Stimulated activated naive CD8-positive, alpha-beta T cell treated with anti-CD3 and anti-CD28 coated beads, Interleukin-15, Interleukin-2, amounts not matched to agents 100 ng/mL and 50 ng/mL, for 24 hours (primary cell): ENCODE data around the gene MFSD1.
A peak's percentile ranks its signal among the peaks of the same experiment; 100 is the strongest.
"Not testable (repeated sequence)": the region's sequence is repeated elsewhere in the genome, so short reads cannot be mapped to it uniquely, and the experiment has no call there.

Experiments used
- H3K27ac Mint-ChIP-seq: one replicate; pipeline ENCODE4 v1.8.0; 2021; ENCODE audit warnings: mild to moderate bottlenecking, mixed read lengths
- H3K27me3 Mint-ChIP-seq: one replicate; pipeline ENCODE4 v1.8.0; 2021; ENCODE audit warnings: mixed read lengths
- H3K36me3 Mint-ChIP-seq: one replicate; pipeline ENCODE4 v1.8.0; 2021; ENCODE audit warnings: low read depth, mixed read lengths
- H3K4me1 Mint-ChIP-seq: one replicate; pipeline ENCODE4 v1.8.0; 2021; ENCODE audit warnings: low read depth, mixed read lengths
- H3K4me3 Mint-ChIP-seq: one replicate; pipeline ENCODE4 v1.8.0; 2021; ENCODE audit warnings: mild to moderate bottlenecking, mixed read lengths
- H3K9me3 Mint-ChIP-seq: one replicate; pipeline ENCODE4 v1.8.0; 2021; ENCODE audit warnings: mixed read lengths

MFSD1 gene

GRCh38 chr3:158789592-158789991, 12.3 kb upstream of the MFSD1 start:
- H3K36me3 Mint-ChIP-seq = no peaks in the 10 kb centered on the region
- H3K9me3 Mint-ChIP-seq = no peaks in the 10 kb centered on the region

GRCh38 chr3:158790901-158791589, 10.8 kb upstream of the MFSD1 start:
- peak overlapping the region; percentile 81 for H3K27ac Mint-ChIP-seq
- H3K4me3 Mint-ChIP-seq = peak overlapping the region; percentile 72
- H3K4me1 Mint-ChIP-seq = peaks cover 6% of the 10 kb centered on the region

More at GRCh38 chr3:158789592-158789991, 12.3 kb upstream of the MFSD1 start:
- peaks cover 6% of the 10 kb centered on the region for H3K4me1 Mint-ChIP-seq
- H3K27me3 Mint-ChIP-seq = no peaks in the 10 kb centered on the region
- H3K27ac Mint-ChIP-seq = no peak overlapping the region
- H3K4me3 Mint-ChIP-seq = no peak overlapping the region

GRCh38 chr3:158791590-158791920, 10.3 kb upstream of the MFSD1 start:
- not testable (repeated sequence) for H3K36me3 Mint-ChIP-seq, H3K27me3 Mint-ChIP-seq, H3K27ac Mint-ChIP-seq, H3K4me1 Mint-ChIP-seq, H3K4me3 Mint-ChIP-seq, H3K9me3 Mint-ChIP-seq

More at GRCh38 chr3:158790901-158791589, 10.8 kb upstream of the MFSD1 start:
- Mint-ChIP-seq H3K27me3 (no peaks in the 10 kb centered on the region), H3K9me3 (no peaks in the 10 kb centered on the region), H3K36me3 (no peaks in the 10 kb centered on the region)

GRCh38 chr3:158792709-158793108, 9.1 kb upstream of the MFSD1 start:
- Mint-ChIP-seq H3K4me3 (no peak overlapping the region), H3K9me3 (no peaks in the 10 kb centered on the region), H3K4me1 (peaks cover 6% of the 10 kb centered on the region), H3K27ac (no peak overlapping the region), H3K27me3 (no peaks in the 10 kb centered on the region), H3K36me3 (no peaks in the 10 kb centered on the region)

GRCh38 chr3:158794206-158794605, 7.6 kb upstream of the MFSD1 start:
- H3K27me3 Mint-ChIP-seq = no peaks in the 10 kb centered on the region
- H3K36me3 Mint-ChIP-seq = no peaks in the 10 kb centered on the region
- H3K4me3 Mint-ChIP-seq = no peak overlapping the region
- H3K9me3 Mint-ChIP-seq = no peaks in the 10 kb centered on the region
- H3K4me1 Mint-ChIP-seq = peaks cover 6% of the 10 kb centered on the region
- H3K27ac Mint-ChIP-seq = no peak overlapping the region

- Mint-ChIP-seq H3K27me3 (no peaks in the 10 kb centered on the region), H3K36me3 (no peaks in the 10 kb centered on the region), H3K4me1 (peaks cover 6% of the 10 kb centered on the region), H3K4me3 (no peak overlapping the region), H3K9me3 (no peaks in the 10 kb centered on the region), H3K27ac (no peak overlapping the region)
Measured at GRCh38 chr3:158794936-158795518, 6.8 kb upstream of the MFSD1 start.

GRCh38 chr3:158801201-158801600, 653 bp upstream of the MFSD1 start:
- H3K4me3 Mint-ChIP-seq = peak overlapping the region; percentile 87
- H3K4me1 Mint-ChIP-seq = peaks cover 34% of the 10 kb centered on the region
- H3K36me3 Mint-ChIP-seq = peaks cover 11% of the 10 kb centered on the region
- no peaks in the 10 kb centered on the region for H3K9me3 Mint-ChIP-seq
- H3K27me3 Mint-ChIP-seq = no peaks in the 10 kb centered on the region
- peak overlapping the region; percentile 73 for H3K27ac Mint-ChIP-seq

GRCh38 chr3:158802409-158803268, 785 bp downstream of the MFSD1 start:
- Mint-ChIP-seq H3K4me1 (peaks cover 36% of the 10 kb centered on the region), H3K27me3 (no peaks in the 10 kb centered on the region), H3K9me3 (no peaks in the 10 kb centered on the region), H3K36me3 (peaks cover 17% of the 10 kb centered on the region), H3K4me3 (peak overlapping the region; percentile 87), H3K27ac (peak overlapping the region; percentile 81)

- Mint-ChIP-seq H3K4me1 (peaks cover 41% of the 10 kb centered on the region), H3K4me3 (no peak overlapping the region), H3K36me3 (peaks cover 35% of the 10 kb centered on the region), H3K27ac (no peak overlapping the region), H3K27me3 (no peaks in the 10 kb centered on the region), H3K9me3 (no peaks in the 10 kb centered on the region)
Measured at GRCh38 chr3:158804441-158804840, 2.6 kb downstream of the MFSD1 start.

- H3K27ac Mint-ChIP-seq = no peak overlapping the region
- no peak overlapping the region for H3K4me3 Mint-ChIP-seq
- H3K4me1 Mint-ChIP-seq = peaks cover 21% of the 10 kb centered on the region
- no peaks in the 10 kb centered on the region for H3K27me3 Mint-ChIP-seq
- no peaks in the 10 kb centered on the region for H3K9me3 Mint-ChIP-seq
- H3K36me3 Mint-ChIP-seq = peaks cover 64% of the 10 kb centered on the region
Measured at GRCh38 chr3:158808697-158809096, 6.8 kb downstream of the MFSD1 start.

- Mint-ChIP-seq H3K9me3 (no peaks in the 10 kb centered on the region), H3K4me1 (peaks cover 19% of the 10 kb centered on the region), H3K27me3 (no peaks in the 10 kb centered on the region), H3K27ac (no peak overlapping the region), H3K36me3 (peaks cover 64% of the 10 kb centered on the region), H3K4me3 (no peak overlapping the region)
Measured at GRCh38 chr3:158809642-158810041, 7.8 kb downstream of the MFSD1 start.

- H3K4me1 Mint-ChIP-seq = peaks cover 12% of the 10 kb centered on the region
- no peaks in the 10 kb centered on the region for H3K9me3 Mint-ChIP-seq
- H3K27me3 Mint-ChIP-seq = no peaks in the 10 kb centered on the region
- no peak overlapping the region for H3K27ac Mint-ChIP-seq
- H3K36me3 Mint-ChIP-seq = peaks cover 58% of the 10 kb centered on the region
- no peak overlapping the region for H3K4me3 Mint-ChIP-seq
Measured at GRCh38 chr3:158810823-158811724, 9.2 kb downstream of the MFSD1 start.

GRCh38 chr3:158819282-158819681, 17.4 kb downstream of the MFSD1 start:
- Mint-ChIP-seq H3K9me3 (no peaks in the 10 kb centered on the region), H3K27me3 (no peaks in the 10 kb centered on the region), H3K4me3 (no peak overlapping the region), H3K36me3 (peaks cover 24% of the 10 kb centered on the region), H3K4me1 (no peaks in the 10 kb centered on the region), H3K27ac (no peak overlapping the region)

- peaks cover 24% of the 10 kb centered on the region for H3K36me3 Mint-ChIP-seq
- H3K27ac Mint-ChIP-seq = no peak overlapping the region
Measured at GRCh38 chr3:158820521-158820920, 18.7 kb downstream of the MFSD1 start.

More at GRCh38 chr3:158820521-158820920, 18.7 kb downstream of the MFSD1 start:
- Mint-ChIP-seq H3K27me3 (no peaks in the 10 kb centered on the region), H3K4me3 (no peak overlapping the region), H3K9me3 (no peaks in the 10 kb centered on the region), H3K4me1 (no peaks in the 10 kb centered on the region)
